HG03571 (cell line): ENCODE results near the gene CAMK1D.
"Not testable (repeated sequence)": the region's sequence is repeated elsewhere in the genome, so short reads cannot be mapped to it uniquely, and the experiment has no call there.

ENCODE experiments used
- ATAC-seq: cut with Tn5 transposase; IDR thresholded peaks from one replicate; pipeline ENCODE4 v1.9.1; 2021; ENCODE audit not compliant: unreplicated experiment

Gene CAMK1D

GRCh38 chr10:12742771-12743170 lies 393.4 kb downstream of the CAMK1D start:
- no peak for ATAC-seq

- ATAC-seq, result not testable (repeated sequence)
Observed at GRCh38 chr10:12743466-12743865, 394.1 kb downstream of the CAMK1D start.

GRCh38 chr10:12743941-12744340 lies 394.6 kb downstream of the CAMK1D start:
- ATAC-seq, result no peak

- no peak for ATAC-seq
Observed at GRCh38 chr10:12748186-12748585, 398.8 kb downstream of the CAMK1D start.

GRCh38 chr10:12749760-12750478 lies 400.6 kb downstream of the CAMK1D start:
- no peak for ATAC-seq

GRCh38 chr10:12750526-12751201 lies 401.3 kb downstream of the CAMK1D start:
- ATAC-seq, result no peak

GRCh38 chr10:12755075-12755474 lies 405.7 kb downstream of the CAMK1D start:
- no peak for ATAC-seq

- ATAC-seq, result no peak
Observed at GRCh38 chr10:12757351-12757750, 408.0 kb downstream of the CAMK1D start.

- no peak for ATAC-seq
Observed at GRCh38 chr10:12758271-12758670, 408.9 kb downstream of the CAMK1D start.

- ATAC-seq, result no peak
Observed at GRCh38 chr10:12766223-12766622, 416.9 kb downstream of the CAMK1D start.

- no peak for ATAC-seq
Observed at GRCh38 chr10:12768156-12769100, 419.1 kb downstream of the CAMK1D start.

- no peak for ATAC-seq
Observed at GRCh38 chr10:12769323-12770044, 420.1 kb downstream of the CAMK1D start.

- no peak for ATAC-seq
Observed at GRCh38 chr10:12771981-12772760, 422.8 kb downstream of the CAMK1D start.

- ATAC-seq, result no peak
Observed at GRCh38 chr10:12772797-12773587, 423.6 kb downstream of the CAMK1D start.

GRCh38 chr10:12774204-12774894 lies 425.0 kb downstream of the CAMK1D start:
- ATAC-seq, result no peak

- no peak for ATAC-seq
Observed at GRCh38 chr10:12777840-12778585, 428.7 kb downstream of the CAMK1D start.

- no peak for ATAC-seq
Observed at GRCh38 chr10:12780634-12781601, 431.6 kb downstream of the CAMK1D start.
